HepG2 (cell line): Measurements from ENCODE around the gene ARAP3. TPM values are rescaled to one million over a fixed set of nuclear protein-coding genes. Genes with fewer than 3 reads are reported as not detected.

Experiments
- HNF1B ChIP-seq: sonication (generic); formaldehyde crosslinking; IDR thresholded peaks from 2 replicates; pipeline ENCODE4 v1.5.1; 2020; ENCODE audit warnings: mild to moderate bottlenecking, moderate library complexity, missing genetic modification reagents
- KAT7 ChIP-seq: IDR thresholded peaks from 2 replicates; pipeline ENCODE4 v1.6.1; 2018; ENCODE audit warnings: borderline replicate concordance, missing compliant biosample characterization
- SP5 ChIP-seq: IDR thresholded peaks from 2 replicates; pipeline ENCODE4 v1.6.1; 2016; ENCODE audit warnings: low read depth, borderline replicate concordance
- ZFYVE20 ChIP-seq: sonication (generic); formaldehyde crosslinking; IDR thresholded peaks from 2 replicates; pipeline ENCODE4 v1.8.0; 2023; ENCODE audit warnings: low read depth, mild to moderate bottlenecking, moderate library complexity, missing genetic modification reagents, borderline replicate concordance
- ZNF18 ChIP-seq: sonication (generic); formaldehyde crosslinking; IDR thresholded peaks from 2 replicates; pipeline ENCODE4 v1.8.0; 2022; ENCODE audit warnings: mild to moderate bottlenecking, missing genetic modification reagents; ENCODE audit not compliant: insufficient replicate concordance
- polyA plus RNA-seq, 8 experiments: library from polyadenylated mRNA; depleted of rRNA in 3 of 8; stranded (reverse) in 7 of 8; unstranded in 1 of 8; fragments of >200 nt; fragmentation: Illumina TruSeq in 4 of 8; extraction: Trizol in 4 of 8; gene quantifications; 2 replicates each; pipeline versions ENCODE4 v1.2.1 to v1.2.3, GENCODE V29; 2011 to 2016; ENCODE audit warnings: low read depth in 4 of 8, missing spikeins in 1 of 8, mixed read lengths in 1 of 8; ENCODE audit not compliant: insufficient read depth in 1 of 8
- total RNA-seq, 5 experiments: library from RNA; depleted of rRNA; stranded (reverse); fragments of >200 nt; fragmentation: Illumina TruSeq; extraction: Trizol; gene quantifications; 2 replicates each; pipeline ENCODE4 v1.2.3, GENCODE V29; 2016; ENCODE audit warnings: low read depth in 1 of 5
- TF ChIP-seq, protein P1 (sequence below): sonication (generic); formaldehyde crosslinking; conservative IDR thresholded peaks from 2 replicates; pipeline ENCODE4 v1.4.0; 2020; ENCODE audit warnings: mild to moderate bottlenecking, missing genetic modification reagents, moderate library complexity

Gene ARAP3
- total and polyA plus RNA-seq, 2 of the 13 experiments (the other 11 are each of a cell fraction or from before 2014, with no cell fraction given): 0.25 TPM; not detected in 1

DNA sequence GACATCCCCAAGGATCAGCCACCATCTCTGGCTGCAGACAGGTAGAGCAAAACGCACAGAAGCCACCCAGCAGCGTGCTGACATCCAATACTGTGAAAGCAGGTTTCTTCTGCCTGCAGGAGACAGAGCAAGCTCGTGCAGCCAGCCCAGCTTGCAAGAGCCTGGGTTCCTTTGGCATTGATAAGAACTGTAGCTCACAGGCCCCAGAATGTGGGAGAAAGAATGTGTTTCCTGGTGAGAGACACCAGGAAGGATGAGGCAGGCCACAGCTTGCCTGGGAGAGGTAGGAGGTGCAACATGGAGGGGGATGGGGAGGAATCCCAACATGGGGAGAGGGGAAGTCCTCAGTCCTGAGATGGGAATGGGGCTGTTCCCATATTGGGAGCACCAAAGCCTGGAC is 34.0 kb upstream of the ARAP3 start (continued):
- TF ChIP-seq KAT7 (CRISPR knock-in tag): no peak
- TF ChIP-seq HNF1B (CRISPR knock-in tag): no peak
- TF ChIP-seq SP5 (CRISPR knock-in tag): no peak
- TF ChIP-seq, protein P1, sequence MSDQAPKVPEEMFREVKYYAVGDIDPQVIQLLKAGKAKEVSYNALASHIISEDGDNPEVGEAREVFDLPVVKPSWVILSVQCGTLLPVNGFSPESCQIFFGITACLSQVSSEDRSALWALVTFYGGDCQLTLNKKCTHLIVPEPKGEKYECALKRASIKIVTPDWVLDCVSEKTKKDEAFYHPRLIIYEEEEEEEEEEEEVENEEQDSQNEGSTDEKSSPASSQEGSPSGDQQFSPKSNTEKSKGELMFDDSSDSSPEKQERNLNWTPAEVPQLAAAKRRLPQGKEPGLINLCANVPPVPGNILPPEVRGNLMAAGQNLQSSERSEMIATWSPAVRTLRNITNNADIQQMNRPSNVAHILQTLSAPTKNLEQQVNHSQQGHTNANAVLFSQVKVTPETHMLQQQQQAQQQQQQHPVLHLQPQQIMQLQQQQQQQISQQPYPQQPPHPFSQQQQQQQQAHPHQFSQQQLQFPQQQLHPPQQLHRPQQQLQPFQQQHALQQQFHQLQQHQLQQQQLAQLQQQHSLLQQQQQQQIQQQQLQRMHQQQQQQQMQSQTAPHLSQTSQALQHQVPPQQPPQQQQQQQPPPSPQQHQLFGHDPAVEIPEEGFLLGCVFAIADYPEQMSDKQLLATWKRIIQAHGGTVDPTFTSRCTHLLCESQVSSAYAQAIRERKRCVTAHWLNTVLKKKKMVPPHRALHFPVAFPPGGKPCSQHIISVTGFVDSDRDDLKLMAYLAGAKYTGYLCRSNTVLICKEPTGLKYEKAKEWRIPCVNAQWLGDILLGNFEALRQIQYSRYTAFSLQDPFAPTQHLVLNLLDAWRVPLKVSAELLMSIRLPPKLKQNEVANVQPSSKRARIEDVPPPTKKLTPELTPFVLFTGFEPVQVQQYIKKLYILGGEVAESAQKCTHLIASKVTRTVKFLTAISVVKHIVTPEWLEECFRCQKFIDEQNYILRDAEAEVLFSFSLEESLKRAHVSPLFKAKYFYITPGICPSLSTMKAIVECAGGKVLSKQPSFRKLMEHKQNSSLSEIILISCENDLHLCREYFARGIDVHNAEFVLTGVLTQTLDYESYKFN: no peak
- no peak for TF ChIP-seq ZNF18 (CRISPR knock-in tag)
- TF ChIP-seq ZFYVE20 (CRISPR knock-in tag): no peak
